Activated T-cell treated with anti-CD3 and anti-CD28 coated beads, Interleukin-2, amount 50 U/mL, for 1 hour (primary cell): ENCODE measurements around the gene ORC3.

ENCODE experiments used
- DNase-seq: peaks from one replicate; pipeline ENCODE4 v3.0.0-alpha.2; 2020

ORC3 gene

GRCh38 chr6:87589693-87590416 lies at the start of gene ORC3, which contains the start of gene RARS2:
Gene ORC3 (plus strand): TSS chr6:87590135. CDS start chr6:87590169, 34 bp downstream.
Gene RARS2 (minus strand): TSS chr6:87589987. CDS start chr6:87589957, 30 bp downstream.
- DNase-seq: peak; percentile 94

- no peak for DNase-seq
These were observed 49.4 kb upstream of the ORC3 start for GRCh38 chr6:87540539-87540938.

GRCh38 chr6:87541041-87541440 lies 48.9 kb upstream of the ORC3 start:
- DNase-seq: no peak

- no peak for DNase-seq
These were observed 48.2 kb upstream of the ORC3 start for GRCh38 chr6:87541744-87542143.

GRCh38 chr6:87543696-87544473 lies 46.0 kb upstream of the ORC3 start:
- no peak for DNase-seq

GRCh38 chr6:87544474-87544735 lies 45.5 kb upstream of the ORC3 start:
- DNase-seq: no peak

GRCh38 chr6:87551799-87552198 lies 38.1 kb upstream of the ORC3 start:
- no peak for DNase-seq

GRCh38 chr6:87553159-87553765 lies 36.7 kb upstream of the ORC3 start:
- DNase-seq: no peak

GRCh38 chr6:87555506-87555905 lies 34.4 kb upstream of the ORC3 start:
- no peak for DNase-seq

- no peak for DNase-seq
These were observed 31.5 kb upstream of the ORC3 start for GRCh38 chr6:87558446-87558845.

- no peak for DNase-seq
These were observed 28.9 kb upstream of the ORC3 start for GRCh38 chr6:87561017-87561416.

GRCh38 chr6:87572021-87572420 lies 17.9 kb upstream of the ORC3 start:
- DNase-seq: no peak

GRCh38 chr6:87572883-87573282 lies 17.1 kb upstream of the ORC3 start:
- DNase-seq: no peak

- DNase-seq: no peak
These were observed 16.5 kb upstream of the ORC3 start for GRCh38 chr6:87573307-87574024.

- no peak for DNase-seq
These were observed 15.6 kb upstream of the ORC3 start for GRCh38 chr6:87574237-87574804.

GRCh38 chr6:87575423-87575822 lies 14.5 kb upstream of the ORC3 start:
- no peak for DNase-seq

- no peak for DNase-seq
These were observed 6.1 kb upstream of the ORC3 start for GRCh38 chr6:87583822-87584221.

GRCh38 chr6:87586371-87587077 lies 3.4 kb upstream of the ORC3 start:
- no peak for DNase-seq

GRCh38 chr6:87588756-87589407 lies 1.1 kb upstream of the ORC3 start:
- no peak for DNase-seq

GRCh38 chr6:87590417-87590880 lies 514 bp downstream of the ORC3 start:
- no peak for DNase-seq

GRCh38 chr6:87590990-87591389 lies 1.1 kb downstream of the ORC3 start:
- no peak for DNase-seq

- DNase-seq: no peak
These were observed 10.6 kb downstream of the ORC3 start for GRCh38 chr6:87600576-87600975.
